ENCODE measurements around the gene SLC4A3. TPM values are rescaled to one million over a fixed set of nuclear protein-coding genes. Genes with fewer than 3 reads are reported as not detected.

SLC4A3 gene
- polyA plus RNA-seq, 1 of the 3 experiments (the other 2 are of a cell fraction), result 12.3 TPM

DNA sequence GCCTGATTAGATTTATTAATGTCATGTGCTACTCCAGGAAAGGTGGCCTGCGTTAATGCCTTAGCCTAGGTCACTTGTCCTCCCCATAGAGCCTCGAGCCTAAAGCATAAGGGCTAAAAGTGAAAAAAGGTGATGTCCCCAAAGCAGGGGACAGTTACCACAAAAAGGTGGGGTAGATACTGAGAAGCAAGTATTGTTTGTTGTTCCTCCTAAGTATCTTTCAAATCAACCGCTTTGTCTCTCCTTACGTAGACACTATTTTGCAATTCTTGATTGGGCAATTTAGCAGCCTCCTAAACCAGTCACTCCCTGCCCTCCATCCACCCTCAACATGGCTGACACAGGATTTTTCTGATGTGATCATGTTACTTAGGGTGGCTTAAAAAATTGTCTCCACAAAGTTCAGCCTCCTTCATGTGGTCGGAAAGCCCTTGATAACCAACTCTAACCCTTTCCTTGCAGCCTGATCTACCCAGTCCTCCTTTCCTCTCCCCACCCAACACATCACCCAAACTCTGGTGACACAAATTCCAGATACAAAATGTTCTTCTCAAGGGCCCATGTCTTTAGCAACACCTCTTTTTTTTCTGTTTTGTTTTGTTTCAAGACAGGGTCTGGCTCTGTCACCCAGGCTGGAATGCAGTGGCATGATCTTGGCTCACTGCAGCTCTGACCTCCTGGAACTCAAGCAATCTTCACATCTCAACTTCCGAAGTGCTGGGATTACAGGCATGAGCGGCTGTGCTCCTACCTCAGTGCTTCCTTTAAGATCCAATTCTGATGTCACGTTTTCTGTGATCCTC is 48.4 kb upstream of the SLC4A3 start:
- WGBS (ENCODE audit: low lambda C conversion rate), result 71% methylated on average over 8 of the region's 8 CpGs
- ChIA-PET POLR2A (interaction anchor here (0.6 kb wide), 2 partner anchors 149 to 275 kb away, joined by 3 to 9 read pairs; no protein-coding TSS in a partner anchor), CTCF (no interaction called here)
- no peaks in the 10 kb centered on the region for H3K79me2 ChIP-seq (ENCODE audit: insufficient read depth)
- no peaks in the 10 kb centered on the region for H3K9me2 ChIP-seq
- H4K20me1 ChIP-seq (ENCODE audit: insufficient read depth), result no peaks in the 10 kb centered on the region
- TF ChIP-seq RAD21 (IDR thresholded peaks at IDR 0.05; ENCODE audit: low read length) (no peak), YY1 (IDR thresholded peaks at IDR 0.05; ENCODE audit: low read depth) (no peak), TCF12 (IDR thresholded peaks at IDR 0.05) (no peak), NFIC (IDR thresholded peaks at IDR 0.05; ENCODE audit: borderline replicate concordance) (no peak), TEAD4 (IDR thresholded peaks at IDR 0.05; ENCODE audit: borderline replicate concordance, insufficient read depth) (no peak), FOXM1 (IDR thresholded peaks at IDR 0.05; ENCODE audit: low read depth) (no peak), EZH2phosphoT487 (IDR thresholded peaks at IDR 0.05; ENCODE audit: borderline replicate concordance, low read depth) (no peak), ELF1 (IDR thresholded peaks at IDR 0.05) (no peak), MEF2A (IDR thresholded peaks at IDR 0.05; ENCODE audit: borderline replicate concordance, low read depth) (no peak), NRF1 (IDR thresholded peaks at IDR 0.05; ENCODE audit: low read depth, low read length) (no peak), TAF1 (IDR thresholded peaks at IDR 0.05; ENCODE audit: borderline replicate concordance, low read depth, low read length) (no peak)
- TF ChIP-seq, protein P1, sequence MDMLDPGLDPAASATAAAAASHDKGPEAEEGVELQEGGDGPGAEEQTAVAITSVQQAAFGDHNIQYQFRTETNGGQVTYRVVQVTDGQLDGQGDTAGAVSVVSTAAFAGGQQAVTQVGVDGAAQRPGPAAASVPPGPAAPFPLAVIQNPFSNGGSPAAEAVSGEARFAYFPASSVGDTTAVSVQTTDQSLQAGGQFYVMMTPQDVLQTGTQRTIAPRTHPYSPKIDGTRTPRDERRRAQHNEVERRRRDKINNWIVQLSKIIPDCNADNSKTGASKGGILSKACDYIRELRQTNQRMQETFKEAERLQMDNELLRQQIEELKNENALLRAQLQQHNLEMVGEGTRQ (IDR thresholded peaks at IDR 0.05; ENCODE audit: borderline replicate concordance, low read depth, low read length), result no peak
- TF ChIP-seq, protein P2, sequence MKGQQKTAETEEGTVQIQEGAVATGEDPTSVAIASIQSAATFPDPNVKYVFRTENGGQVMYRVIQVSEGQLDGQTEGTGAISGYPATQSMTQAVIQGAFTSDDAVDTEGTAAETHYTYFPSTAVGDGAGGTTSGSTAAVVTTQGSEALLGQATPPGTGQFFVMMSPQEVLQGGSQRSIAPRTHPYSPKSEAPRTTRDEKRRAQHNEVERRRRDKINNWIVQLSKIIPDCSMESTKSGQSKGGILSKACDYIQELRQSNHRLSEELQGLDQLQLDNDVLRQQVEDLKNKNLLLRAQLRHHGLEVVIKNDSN (IDR thresholded peaks at IDR 0.05; ENCODE audit: borderline replicate concordance, low read depth), result no peak
- TF ChIP-seq, protein P3, sequence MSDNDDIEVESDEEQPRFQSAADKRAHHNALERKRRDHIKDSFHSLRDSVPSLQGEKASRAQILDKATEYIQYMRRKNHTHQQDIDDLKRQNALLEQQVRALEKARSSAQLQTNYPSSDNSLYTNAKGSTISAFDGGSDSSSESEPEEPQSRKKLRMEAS (IDR thresholded peaks at IDR 0.05; ENCODE audit: low read depth), result no peak
- TF ChIP-seq, protein P4, sequence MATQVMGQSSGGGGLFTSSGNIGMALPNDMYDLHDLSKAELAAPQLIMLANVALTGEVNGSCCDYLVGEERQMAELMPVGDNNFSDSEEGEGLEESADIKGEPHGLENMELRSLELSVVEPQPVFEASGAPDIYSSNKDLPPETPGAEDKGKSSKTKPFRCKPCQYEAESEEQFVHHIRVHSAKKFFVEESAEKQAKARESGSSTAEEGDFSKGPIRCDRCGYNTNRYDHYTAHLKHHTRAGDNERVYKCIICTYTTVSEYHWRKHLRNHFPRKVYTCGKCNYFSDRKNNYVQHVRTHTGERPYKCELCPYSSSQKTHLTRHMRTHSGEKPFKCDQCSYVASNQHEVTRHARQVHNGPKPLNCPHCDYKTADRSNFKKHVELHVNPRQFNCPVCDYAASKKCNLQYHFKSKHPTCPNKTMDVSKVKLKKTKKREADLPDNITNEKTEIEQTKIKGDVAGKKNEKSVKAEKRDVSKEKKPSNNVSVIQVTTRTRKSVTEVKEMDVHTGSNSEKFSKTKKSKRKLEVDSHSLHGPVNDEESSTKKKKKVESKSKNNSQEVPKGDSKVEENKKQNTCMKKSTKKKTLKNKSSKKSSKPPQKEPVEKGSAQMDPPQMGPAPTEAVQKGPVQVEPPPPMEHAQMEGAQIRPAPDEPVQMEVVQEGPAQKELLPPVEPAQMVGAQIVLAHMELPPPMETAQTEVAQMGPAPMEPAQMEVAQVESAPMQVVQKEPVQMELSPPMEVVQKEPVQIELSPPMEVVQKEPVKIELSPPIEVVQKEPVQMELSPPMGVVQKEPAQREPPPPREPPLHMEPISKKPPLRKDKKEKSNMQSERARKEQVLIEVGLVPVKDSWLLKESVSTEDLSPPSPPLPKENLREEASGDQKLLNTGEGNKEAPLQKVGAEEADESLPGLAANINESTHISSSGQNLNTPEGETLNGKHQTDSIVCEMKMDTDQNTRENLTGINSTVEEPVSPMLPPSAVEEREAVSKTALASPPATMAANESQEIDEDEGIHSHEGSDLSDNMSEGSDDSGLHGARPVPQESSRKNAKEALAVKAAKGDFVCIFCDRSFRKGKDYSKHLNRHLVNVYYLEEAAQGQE (IDR thresholded peaks at IDR 0.05; ENCODE audit: low read depth, low read length), result no peak
- TF ChIP-seq, protein P5, sequence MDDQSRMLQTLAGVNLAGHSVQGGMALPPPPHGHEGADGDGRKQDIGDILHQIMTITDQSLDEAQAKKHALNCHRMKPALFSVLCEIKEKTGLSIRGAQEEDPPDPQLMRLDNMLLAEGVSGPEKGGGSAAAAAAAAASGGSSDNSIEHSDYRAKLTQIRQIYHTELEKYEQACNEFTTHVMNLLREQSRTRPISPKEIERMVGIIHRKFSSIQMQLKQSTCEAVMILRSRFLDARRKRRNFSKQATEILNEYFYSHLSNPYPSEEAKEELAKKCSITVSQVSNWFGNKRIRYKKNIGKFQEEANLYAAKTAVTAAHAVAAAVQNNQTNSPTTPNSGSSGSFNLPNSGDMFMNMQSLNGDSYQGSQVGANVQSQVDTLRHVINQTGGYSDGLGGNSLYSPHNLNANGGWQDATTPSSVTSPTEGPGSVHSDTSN (IDR thresholded peaks at IDR 0.05), result no peak
- TF ChIP-seq, protein P6, sequence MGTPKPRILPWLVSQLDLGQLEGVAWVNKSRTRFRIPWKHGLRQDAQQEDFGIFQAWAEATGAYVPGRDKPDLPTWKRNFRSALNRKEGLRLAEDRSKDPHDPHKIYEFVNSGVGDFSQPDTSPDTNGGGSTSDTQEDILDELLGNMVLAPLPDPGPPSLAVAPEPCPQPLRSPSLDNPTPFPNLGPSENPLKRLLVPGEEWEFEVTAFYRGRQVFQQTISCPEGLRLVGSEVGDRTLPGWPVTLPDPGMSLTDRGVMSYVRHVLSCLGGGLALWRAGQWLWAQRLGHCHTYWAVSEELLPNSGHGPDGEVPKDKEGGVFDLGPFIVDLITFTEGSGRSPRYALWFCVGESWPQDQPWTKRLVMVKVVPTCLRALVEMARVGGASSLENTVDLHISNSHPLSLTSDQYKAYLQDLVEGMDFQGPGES (IDR thresholded peaks at IDR 0.05; ENCODE audit: low read depth, low read length), result no peak
- TF ChIP-seq, protein P7, sequence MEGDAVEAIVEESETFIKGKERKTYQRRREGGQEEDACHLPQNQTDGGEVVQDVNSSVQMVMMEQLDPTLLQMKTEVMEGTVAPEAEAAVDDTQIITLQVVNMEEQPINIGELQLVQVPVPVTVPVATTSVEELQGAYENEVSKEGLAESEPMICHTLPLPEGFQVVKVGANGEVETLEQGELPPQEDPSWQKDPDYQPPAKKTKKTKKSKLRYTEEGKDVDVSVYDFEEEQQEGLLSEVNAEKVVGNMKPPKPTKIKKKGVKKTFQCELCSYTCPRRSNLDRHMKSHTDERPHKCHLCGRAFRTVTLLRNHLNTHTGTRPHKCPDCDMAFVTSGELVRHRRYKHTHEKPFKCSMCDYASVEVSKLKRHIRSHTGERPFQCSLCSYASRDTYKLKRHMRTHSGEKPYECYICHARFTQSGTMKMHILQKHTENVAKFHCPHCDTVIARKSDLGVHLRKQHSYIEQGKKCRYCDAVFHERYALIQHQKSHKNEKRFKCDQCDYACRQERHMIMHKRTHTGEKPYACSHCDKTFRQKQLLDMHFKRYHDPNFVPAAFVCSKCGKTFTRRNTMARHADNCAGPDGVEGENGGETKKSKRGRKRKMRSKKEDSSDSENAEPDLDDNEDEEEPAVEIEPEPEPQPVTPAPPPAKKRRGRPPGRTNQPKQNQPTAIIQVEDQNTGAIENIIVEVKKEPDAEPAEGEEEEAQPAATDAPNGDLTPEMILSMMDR (IDR thresholded peaks at IDR 0.05), result no peak
- H3K9me3 ChIP-seq, result no peaks in the 10 kb centered on the region
- peaks cover 7% of the 10 kb centered on the region; the same call in 1 of the 2 replicates for H3K27me3 ChIP-seq (ENCODE audit: insufficient read depth)
- H2AFZ ChIP-seq (ENCODE audit: low read depth), result no peak overlapping the region
- H3K36me3 ChIP-seq (replicated peaks in 1 of 2; ENCODE audit: control insufficient read depth in 1 of 2, insufficient read depth in 2 of 2, low read length in 1 of 2), result no peaks in the 10 kb centered on the region
- H3K4me3 ChIP-seq (ENCODE audit: low read depth in 2 of 2, low read length in 1 of 2), result no peak overlapping the region
- H3K4me2 ChIP-seq, result no peak overlapping the region
- H3F3A ChIP-seq (replicated peaks; ENCODE audit: insufficient read depth), result no peaks in the 10 kb centered on the region
- DNase-seq, result no peak
- H3K4me1 ChIP-seq (ENCODE audit: control insufficient read depth in 1 of 2, insufficient read depth in 2 of 2, low read depth in 1 of 2, low read length in 1 of 2), result no peaks in the 10 kb centered on the region
- no peak overlapping the region for H3K27ac ChIP-seq (ENCODE audit: low read depth in 2 of 2, low read length in 1 of 2)
- no peak overlapping the region for H3K9ac ChIP-seq
